ENCODE measurements around the gene POLR3C.

POLR3C gene

DNA sequence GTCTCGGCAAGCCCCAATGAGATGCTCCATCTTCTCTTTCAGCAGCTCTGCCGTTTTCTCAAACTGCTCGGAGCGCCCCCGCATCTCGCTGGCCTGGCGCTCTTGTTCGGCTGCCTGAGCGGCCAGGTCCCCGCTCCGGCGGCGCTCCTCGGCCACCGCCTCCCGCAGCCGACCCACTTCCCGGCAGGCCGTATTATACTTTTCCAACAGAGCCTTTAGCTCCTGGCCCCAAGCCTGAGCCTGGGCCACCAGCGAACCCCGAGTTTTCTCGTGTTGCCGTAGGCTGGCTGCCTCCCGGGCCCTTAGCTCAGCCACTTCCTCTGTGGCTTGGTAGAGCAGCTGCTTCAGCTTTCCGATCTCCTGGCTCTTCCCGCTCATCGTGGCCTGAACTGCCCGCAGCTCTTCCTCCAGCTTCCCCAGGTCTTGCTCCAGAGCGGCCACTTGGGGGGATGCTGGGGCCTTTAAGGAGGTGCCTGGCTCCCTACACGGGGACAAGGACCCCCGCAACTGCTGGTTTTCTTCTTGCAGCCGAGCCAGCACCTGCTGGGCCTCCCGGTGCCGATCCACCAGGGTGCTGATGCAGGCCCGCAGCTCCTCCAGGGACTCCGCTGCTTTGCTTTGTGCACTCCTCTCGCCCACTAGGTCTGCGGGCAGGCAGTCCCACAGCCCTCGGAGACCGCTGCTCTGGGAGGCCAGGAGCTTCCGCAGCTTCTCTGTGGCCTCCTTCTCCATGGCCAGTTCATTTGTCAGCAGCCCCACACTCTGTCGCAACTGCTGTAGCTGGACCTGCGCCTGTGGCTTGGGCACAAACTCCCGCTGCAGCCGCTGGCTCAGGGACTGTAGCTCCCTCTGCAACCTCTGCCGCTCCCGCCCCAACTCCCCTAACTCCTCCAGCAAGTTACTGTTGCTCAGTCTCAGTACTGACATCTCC, 48.3 kb downstream of the POLR3C start:
- DNase-seq = peak; percentile 49

DNA sequence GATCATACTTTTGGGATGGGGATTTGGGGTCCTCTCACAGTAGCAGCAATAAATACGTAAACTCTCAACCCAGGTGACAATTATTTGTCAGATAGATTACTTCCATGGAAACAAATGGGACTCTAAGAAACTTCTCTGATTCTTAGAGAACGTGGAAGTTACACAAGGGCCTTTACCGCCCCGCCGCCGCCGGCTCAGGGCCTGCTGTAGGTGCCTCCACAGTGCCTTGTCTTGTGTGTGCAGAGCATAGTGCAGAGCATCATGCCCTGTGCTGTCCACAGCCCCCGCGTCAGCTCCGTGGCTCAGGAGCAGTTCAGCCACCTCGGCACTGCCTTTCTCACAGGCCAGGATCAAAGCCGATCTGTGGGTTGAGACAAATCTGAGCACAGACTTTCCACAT, 50.6 kb downstream of the POLR3C start:
- DNase-seq = no peak

DNA sequence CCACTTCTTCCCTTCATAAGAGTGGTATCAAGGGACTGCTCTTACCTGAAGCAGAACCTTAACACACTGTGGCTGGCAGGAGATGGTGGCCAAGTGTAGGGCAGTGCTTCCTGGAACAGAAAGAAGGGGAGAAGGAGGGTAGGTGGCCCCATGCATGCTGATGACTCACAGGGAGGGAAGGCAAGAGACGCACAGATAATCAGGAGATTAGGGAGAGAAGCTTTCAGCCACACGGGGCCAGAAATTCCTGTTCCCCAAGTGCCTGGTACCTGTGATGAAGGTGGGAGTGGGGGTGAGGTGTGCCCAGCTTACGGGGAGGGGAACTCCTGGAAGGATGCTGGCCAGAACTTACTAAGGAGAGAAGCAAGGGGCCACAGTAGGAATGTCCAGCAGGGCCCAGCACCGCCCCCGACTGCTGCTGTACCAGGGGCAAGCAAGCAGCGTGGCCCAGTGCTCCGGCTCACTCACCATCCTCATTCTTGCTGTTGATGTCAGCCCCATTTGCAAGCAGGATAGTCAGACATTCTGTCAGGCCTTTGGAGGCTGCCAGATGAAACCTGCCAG, 54.0 kb downstream of the POLR3C start:
- DNase-seq = no peak

DNA sequence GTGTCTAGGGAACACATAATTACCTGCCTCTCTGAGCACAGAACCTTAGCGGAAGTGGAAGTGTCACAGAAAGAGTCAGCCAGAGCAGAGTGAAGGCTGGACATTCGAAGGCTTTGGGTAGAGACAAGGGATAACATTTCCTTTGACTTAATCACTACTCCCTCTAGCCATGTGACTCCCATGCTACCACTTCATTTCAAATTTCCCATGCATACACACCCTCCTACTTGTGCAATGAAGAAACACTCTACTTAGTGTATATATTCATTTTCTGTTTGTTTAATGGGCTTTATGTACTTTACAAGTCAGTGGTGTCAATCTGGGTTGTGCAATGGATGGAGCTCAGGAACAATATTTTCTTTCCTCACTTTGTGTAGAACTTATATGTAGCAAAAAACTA, 54.7 kb downstream of the POLR3C start:
- no peak for DNase-seq

DNA sequence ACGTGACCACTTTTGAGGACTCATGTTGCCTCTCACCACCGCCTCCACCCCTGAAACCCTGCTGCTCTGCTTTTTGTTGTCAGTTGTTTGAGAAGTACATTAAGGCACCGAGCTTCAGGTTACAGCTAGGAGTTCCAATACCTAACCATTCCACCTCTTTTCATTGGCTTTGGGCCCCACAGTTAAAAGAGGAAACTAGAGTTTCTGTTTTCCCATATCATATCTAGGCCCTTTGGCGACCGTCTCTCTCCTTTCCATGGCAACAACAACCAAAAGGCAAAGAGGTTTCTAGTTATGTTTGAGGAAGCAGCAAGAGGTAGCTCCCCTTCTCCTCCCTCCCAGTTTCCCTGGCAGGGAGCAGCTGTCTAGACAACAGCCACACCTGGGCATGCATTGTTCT, 55.8 kb downstream of the POLR3C start:
- DNase-seq = no peak

DNA sequence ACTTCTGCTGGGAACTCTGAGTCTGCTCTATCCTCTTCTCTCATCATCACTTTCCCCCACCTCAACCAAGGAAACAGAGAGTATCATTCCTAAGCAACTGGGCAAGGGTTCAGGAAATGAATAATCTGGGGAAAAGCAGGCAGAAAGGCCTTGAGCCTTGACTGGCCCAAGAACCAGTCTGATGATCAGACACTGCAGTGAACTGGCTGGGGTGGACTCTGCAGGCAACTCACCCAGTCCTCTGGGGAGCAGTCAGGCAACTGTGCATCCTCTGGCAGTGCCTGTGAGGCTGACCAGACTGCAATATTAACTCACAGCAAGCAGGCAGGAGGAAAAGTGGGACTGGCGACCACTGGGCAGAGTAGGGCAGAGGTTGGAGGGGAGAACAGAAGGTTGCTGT, 60.7 kb downstream of the POLR3C start:
- DNase-seq = no peak

DNA sequence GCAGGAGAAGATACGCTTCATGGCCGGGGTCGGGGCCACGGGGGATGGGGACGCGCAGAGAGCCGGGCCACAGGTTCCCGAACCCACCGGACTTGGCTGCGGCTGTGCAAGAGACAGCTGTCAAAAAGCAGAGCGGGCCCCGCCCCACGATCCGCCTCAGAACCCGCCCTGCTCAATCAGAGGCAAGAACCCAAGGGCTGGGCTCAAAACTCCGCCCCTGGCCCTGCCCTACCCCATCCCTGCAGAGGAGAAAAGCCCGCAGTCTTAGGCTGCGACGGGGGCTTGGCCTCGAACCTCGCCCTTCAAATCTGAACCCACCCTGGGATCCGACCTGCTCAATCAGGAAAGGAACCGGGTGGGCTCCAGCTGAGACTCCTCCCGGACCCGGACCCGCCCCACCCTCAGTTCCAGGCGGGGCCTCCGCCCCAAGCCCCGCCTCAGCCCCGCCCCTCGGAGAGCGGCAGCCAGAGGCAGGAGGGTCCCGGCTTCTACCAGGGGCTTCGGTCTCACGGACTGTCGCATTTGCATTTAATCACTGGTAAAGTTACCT, 61.8 kb downstream of the POLR3C start, which contains the start of gene ANKRD35:
TSS of gene ANKRD35 (minus strand) at position 129 of the 550 bp plus-strand sequence. CDS start at position 21, 108 bp downstream.
- DNase-seq = peak; percentile 93

DNA sequence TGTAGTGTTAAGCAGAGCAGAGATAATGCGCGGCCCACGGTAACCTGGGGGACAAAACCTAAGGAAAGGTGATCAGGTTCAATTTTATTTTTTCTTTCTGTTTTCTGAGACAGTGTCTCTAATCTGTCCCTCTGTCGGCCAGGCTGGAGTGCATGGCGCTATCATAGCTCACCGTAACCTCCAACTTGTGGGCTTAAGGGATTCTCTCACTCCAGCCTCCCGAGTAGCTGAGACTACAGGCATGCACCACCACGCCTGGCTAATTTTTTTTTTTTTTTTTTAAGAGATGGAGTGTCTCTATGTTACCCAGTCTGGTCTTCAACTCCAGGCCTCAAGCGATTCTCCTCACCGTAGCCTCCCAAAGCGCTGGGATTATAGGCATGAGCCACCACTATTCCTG, 62.4 kb downstream of the POLR3C start:
- no peak for DNase-seq

DNA sequence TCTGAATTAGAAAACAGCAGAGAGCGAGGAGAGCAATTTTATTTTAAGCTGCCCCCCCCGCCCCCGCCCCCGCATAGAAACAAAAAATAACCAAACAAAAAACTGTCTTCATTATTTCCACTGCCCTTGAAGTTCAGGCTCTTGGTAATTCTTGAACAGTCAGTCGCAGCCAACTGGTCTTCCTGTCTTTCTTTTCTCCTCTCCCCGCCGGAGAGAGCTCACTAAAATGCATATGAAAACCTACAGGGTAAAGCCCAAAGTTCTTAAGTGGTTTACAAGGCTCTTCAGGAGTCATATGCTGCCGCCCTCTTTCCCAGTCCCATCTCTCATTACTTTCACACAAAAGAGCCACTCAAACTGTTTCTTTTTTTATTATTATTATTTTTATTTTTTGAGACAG, 62.8 kb downstream of the POLR3C start:
- DNase-seq = no peak

DNA sequence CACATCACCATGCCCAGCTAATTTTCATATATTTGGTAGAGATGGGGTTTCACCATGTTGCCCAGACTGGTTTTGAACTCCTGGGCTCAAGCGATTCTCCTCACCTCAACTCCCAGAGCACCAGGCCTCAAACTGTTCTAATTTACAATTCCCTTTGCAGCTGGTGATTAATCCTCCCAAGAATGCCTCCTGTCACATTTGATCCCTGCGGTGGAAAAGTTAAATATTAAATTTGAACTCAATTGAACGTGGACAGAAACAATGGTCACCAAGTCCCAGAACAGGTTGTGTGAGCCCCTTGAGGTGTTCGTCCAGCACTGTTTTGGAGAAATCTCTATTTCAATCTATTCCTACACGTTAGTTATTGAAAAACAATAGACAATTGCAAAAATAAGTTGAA, 63.6 kb downstream of the POLR3C start:
- DNase-seq = no peak

DNA sequence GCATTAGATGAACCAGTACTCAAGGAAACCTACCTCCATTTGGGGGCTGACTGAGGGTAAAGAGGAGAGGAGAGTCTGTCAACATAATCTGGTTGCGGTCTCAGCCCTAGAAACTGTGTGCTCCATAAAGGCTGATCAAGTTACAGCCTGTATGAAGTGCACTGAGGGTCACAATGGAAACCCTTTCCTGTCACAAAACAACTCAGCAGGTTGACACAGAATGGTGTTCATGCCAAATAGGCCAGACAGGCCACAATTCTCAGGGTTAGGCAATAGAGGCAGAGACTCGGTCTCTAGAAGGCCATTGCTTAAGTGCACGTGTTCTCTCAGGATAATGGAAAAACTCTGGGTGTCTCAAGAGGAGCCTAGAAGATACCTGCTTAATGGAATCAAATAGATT, 65.7 kb downstream of the POLR3C start:
- DNase-seq = no peak

DNA sequence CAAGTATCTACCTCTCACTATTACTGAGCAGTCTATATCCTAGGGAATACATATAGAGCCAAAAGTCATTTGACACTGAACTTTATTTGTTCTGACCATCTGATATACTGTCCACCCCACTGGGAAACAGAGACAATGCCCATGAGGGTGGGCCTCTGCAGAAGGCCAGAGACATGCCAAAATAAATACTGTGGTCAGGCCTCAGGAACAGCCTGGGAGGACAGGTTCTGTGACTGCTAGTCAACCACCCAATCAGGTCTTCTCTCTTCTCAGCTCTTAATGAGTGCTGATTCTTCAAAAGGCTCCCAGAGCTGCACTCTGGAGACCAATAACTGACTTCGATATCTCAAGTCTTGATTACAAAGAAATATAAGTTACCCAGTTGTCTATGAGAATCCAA, 67.1 kb downstream of the POLR3C start:
- no peak for DNase-seq

DNA sequence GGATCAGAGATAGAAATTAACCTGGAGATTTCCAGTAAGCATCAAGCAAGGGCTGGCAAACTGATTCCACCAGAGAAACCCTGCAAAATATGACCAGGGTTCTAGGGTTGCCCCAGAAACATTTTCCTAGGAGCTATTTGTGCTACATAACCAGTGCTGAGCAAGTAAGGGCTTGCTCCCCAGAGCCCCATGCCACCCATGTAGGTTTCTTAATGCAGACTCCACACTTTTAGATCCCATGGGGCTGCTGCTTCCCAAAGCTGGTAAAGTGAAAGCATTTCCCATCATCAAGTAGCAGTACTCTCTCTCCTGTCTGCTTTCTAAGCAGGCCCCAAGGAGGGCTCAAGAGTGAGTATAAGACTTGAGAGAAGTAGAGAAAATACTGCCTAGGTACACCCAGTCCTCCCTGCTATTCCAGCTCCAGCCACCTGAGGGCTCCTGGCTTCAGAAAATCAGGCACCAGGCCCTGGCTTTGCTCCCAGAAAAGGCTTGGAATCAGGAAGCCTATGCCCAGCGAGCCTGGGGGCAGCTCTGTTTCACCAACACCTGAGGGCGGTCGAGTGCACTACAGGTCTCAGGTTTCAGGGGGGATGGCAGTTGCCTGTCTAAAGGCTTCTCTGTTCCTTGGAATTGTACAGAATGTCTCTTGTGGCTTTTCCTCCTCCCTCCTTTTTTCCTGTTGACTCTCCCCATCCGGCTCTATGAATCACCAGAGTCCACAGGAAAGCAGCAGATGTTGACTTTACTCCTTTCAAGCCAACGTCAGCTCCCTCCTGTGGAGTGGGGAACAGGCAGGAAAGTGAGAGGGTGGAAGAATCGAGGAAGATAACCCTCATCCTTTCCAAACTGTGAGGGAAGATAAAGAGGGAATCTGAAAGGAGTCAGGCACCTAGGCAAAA, 67.8 kb downstream of the POLR3C start:
- DNase-seq = peak; percentile 72

DNA sequence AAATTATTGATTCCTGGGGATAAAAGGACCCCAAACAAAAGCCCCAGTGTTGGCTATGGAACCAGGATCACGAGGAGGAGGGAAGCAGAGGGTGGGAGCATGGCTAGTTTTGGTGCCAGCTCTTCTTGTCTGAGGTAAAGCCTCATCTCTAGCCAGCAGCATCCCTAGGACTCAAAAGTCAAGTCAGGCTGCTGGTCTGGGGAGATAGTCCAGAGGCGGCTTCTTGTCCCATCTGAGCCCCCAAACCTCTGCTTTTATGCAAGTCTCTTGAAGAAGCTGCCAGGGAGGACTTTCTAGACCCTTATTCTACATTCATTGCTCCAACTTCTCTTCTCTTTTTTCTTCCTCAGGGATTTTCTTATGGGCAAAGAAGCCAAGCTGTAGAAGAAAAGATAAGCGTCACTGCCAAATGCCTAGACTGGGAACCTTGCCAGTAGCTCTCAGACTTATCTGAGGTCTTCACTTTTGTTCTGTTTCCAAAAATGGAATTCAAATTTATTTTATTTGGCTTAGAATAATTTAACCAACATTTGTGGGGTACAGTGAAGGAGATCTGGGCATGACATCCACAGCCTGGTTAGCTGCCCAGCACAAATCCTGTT, 68.6 kb downstream of the POLR3C start:
- DNase-seq = no peak

DNA sequence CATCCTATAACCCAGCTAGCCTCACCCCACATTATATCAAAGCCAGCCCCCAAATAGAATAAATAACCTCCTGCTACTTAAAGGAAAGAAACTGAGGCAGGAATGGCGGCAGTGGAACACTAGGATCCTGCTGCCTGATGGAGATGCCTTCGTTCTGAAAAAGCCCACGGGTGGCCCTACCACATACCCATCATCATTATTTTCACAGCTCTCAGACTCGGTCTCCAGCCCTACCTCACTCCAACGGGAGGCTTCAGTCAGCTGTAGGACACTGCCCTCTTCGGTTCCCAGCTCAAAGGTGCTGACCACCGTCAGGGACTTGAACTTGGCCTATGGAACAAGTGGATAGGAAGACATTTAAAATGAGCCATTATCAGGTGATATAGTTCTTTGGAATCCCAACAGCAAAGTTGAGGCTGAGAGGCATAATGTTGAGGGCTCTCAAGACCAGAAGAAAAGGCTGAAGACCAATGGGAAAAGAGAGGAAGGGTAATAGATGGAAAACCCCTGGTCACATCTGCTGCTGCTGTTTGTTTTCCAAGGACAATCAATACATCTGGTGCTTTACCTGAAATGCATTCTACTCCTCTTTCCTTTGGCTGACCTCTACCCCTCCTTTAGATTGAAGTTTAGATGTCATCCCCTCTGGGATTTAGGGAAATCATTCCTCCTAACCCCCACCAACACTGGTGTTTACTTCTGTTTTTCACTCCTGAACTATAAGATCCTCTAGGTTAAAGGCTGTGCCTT, 69.5 kb downstream of the POLR3C start:
- no peak for DNase-seq
